SK-N-SH treated with all-trans-retinoic acid at 6 μM for 48 hours (cell line): ENCODE data around the gene CERT1.

ENCODE experiments used
- ATAC-seq: fragments of 200-7000 bp; cut with Tn5 transposase; 3 replicates; pipeline ENCODE4 v1.9.1; 2020; ENCODE audit warnings: mild to moderate bottlenecking, moderate library complexity
- ARNTL ChIP-seq: fragments of 450-650 bp; formaldehyde crosslinking; IDR thresholded peaks from 2 replicates; pipeline ENCODE4 v1.5.0; 2020; ENCODE audit warnings: low read depth, mild to moderate bottlenecking, moderate library complexity, borderline replicate concordance
- ISL1 ChIP-seq: fragments of 250-450 bp; sonication (Bioruptor Pico); IDR thresholded peaks from 2 replicates; pipeline ENCODE4 v2.1.2; 2022; ENCODE audit warnings: mild to moderate bottlenecking, moderate library complexity
- OSR1 ChIP-seq: fragments of 250-450 bp; sonication (Bioruptor Pico); IDR thresholded peaks from 2 replicates; pipeline ENCODE4 v1.8.0; 2022; ENCODE audit warnings: moderate library complexity, mild to moderate bottlenecking, inconsistent platforms
- RARB ChIP-seq: fragments of 250-450 bp; sonication (Bioruptor Pico); IDR thresholded peaks from 2 replicates; pipeline ENCODE4 v1.8.0; 2021; ENCODE audit warnings: mild to moderate bottlenecking, moderate library complexity
- SNAI2 ChIP-seq: fragments of 250-450 bp; sonication (Bioruptor Pico); IDR thresholded peaks from 2 replicates; pipeline ENCODE4 v1.5.0; 2020; ENCODE audit warnings: mild to moderate bottlenecking, moderate library complexity
- TOX ChIP-seq: fragments of 250-450 bp; sonication (Bioruptor Pico); IDR thresholded peaks from 2 replicates; pipeline ENCODE4 v1.8.0; 2021; ENCODE audit warnings: mild to moderate bottlenecking, moderate library complexity, borderline replicate concordance
- ZFP3 ChIP-seq: fragments of 250-450 bp; sonication (Bioruptor Pico); IDR thresholded peaks from 2 replicates; pipeline ENCODE4 v1.5.0; 2020; ENCODE audit warnings: mild to moderate bottlenecking, moderate library complexity
- ZFP30 ChIP-seq: fragments of 450-650 bp; formaldehyde crosslinking; IDR thresholded peaks from 2 replicates; pipeline ENCODE4 v1.5.0; 2022; ENCODE audit warnings: mild to moderate bottlenecking, moderate library complexity
- ZNF565 ChIP-seq: fragments of 450-650 bp; formaldehyde crosslinking; conservative IDR thresholded peaks from 2 replicates; pipeline ENCODE4 v1.5.0; 2020; ENCODE audit warnings: low read depth, mild to moderate bottlenecking, moderate library complexity
- ZNF70 ChIP-seq: fragments of 450-650 bp; formaldehyde crosslinking; IDR thresholded peaks from 2 replicates; pipeline ENCODE4 v1.5.0; 2020; ENCODE audit warnings: mild to moderate bottlenecking, moderate library complexity
- ZNF8 ChIP-seq: fragments of 450-650 bp; formaldehyde crosslinking; IDR thresholded peaks from 2 replicates; pipeline ENCODE4 v1.5.0; 2020; ENCODE audit warnings: mild to moderate bottlenecking, moderate library complexity
- TF ChIP-seq, protein P1 (sequence below): fragments of 250-450 bp; sonication (Bioruptor Pico); IDR thresholded peaks from 2 replicates; pipeline ENCODE4 v1.8.0; 2021; ENCODE audit warnings: low read depth, mild to moderate bottlenecking, moderate library complexity, borderline replicate concordance
- TF ChIP-seq, protein P2 (sequence below): fragments of 250-450 bp; sonication (Bioruptor Pico); IDR thresholded peaks from 2 replicates; pipeline ENCODE4 v1.5.1; 2020; ENCODE audit warnings: low read depth, mild to moderate bottlenecking, moderate library complexity
- TF ChIP-seq, protein P3 (sequence below): fragments of 250-450 bp; sonication (Bioruptor Pico); IDR thresholded peaks from 2 replicates; pipeline ENCODE4 v1.5.1; 2021; ENCODE audit warnings: mild to moderate bottlenecking, moderate library complexity
- TF ChIP-seq, protein P4 (sequence below): fragments of 250-450 bp; sonication (Bioruptor Pico); IDR thresholded peaks from 2 replicates; pipeline ENCODE4 v1.5.0; 2020; ENCODE audit warnings: mild to moderate bottlenecking, moderate library complexity

The CERT1 gene

DNA sequence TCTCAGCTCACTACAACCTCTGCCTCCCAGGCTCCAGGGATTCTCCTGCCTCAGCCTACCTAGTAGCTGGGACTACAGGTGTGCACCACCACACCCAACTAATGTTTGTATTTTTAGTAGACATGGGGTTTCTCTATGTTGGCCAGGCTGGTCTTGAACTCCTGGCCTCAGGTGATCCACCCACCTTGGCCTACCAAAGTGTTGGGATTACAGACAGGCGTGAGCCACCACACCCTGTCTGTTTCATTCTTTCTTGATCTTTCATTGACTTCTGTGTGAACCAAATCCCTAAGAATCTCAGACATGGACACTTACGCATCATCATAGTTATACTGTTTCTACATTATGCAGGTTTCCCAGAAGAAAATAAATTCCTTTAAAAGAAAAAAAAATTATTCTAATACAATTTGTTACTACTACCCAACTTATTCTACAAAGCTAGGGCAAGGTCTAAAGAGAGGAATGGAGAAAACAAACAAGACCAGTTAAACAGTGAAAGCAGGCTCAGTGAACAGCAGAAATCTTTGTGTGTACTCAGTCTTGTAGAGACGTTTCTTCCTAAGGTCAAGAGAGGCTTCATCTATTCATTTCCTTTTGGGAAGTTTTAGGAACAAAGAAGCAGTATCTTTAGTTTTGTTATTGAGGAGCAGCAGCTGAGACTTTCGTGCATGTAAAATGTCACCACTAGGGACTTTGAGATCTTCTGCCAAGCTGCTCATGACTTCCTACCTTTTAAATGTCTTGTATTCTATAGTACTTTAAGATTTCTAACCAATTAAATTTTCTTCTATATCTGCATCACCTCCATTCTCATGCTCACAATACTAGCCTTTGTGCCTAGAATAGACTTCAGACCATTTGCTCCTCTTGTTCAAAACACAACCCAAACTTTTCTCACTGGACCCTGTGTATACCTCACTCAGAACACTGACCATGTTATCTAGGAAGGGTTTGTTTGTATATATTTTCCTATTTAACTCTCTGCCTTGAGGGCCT lies 180.0 kb downstream of the CERT1 start:
- no peak for ATAC-seq
- TF ChIP-seq, protein P1, sequence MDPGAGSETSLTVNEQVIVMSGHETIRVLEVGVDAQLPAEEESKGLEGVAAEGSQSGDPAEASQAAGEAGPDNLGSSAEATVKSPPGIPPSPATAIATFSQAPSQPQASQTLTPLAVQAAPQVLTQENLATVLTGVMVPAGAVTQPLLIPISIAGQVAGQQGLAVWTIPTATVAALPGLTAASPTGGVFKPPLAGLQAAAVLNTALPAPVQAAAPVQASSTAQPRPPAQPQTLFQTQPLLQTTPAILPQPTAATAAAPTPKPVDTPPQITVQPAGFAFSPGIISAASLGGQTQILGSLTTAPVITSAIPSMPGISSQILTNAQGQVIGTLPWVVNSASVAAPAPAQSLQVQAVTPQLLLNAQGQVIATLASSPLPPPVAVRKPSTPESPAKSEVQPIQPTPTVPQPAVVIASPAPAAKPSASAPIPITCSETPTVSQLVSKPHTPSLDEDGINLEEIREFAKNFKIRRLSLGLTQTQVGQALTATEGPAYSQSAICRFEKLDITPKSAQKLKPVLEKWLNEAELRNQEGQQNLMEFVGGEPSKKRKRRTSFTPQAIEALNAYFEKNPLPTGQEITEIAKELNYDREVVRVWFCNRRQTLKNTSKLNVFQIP (CRISPR knock-in tag), result no peak
- TF ChIP-seq, protein P2, sequence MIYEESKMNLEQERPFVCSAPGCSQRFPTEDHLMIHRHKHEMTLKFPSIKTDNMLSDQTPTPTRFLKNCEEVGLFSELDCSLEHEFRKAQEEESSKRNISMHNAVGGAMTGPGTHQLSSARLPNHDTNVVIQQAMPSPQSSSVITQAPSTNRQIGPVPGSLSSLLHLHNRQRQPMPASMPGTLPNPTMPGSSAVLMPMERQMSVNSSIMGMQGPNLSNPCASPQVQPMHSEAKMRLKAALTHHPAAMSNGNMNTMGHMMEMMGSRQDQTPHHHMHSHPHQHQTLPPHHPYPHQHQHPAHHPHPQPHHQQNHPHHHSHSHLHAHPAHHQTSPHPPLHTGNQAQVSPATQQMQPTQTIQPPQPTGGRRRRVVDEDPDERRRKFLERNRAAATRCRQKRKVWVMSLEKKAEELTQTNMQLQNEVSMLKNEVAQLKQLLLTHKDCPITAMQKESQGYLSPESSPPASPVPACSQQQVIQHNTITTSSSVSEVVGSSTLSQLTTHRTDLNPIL (CRISPR knock-in tag), result no peak
- no peak for TF ChIP-seq ZNF8 (CRISPR knock-in tag)
- TF ChIP-seq ARNTL (CRISPR knock-in tag), result no peak
- TF ChIP-seq, protein P3, sequence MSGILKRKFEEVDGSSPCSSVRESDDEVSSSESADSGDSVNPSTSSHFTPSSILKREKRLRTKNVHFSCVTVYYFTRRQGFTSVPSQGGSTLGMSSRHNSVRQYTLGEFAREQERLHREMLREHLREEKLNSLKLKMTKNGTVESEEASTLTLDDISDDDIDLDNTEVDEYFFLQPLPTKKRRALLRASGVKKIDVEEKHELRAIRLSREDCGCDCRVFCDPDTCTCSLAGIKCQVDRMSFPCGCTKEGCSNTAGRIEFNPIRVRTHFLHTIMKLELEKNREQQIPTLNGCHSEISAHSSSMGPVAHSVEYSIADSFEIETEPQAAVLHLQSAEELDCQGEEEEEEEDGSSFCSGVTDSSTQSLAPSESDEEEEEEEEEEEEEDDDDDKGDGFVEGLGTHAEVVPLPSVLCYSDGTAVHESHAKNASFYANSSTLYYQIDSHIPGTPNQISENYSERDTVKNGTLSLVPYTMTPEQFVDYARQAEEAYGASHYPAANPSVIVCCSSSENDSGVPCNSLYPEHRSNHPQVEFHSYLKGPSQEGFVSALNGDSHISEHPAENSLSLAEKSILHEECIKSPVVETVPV, result no peak
- no peak for TF ChIP-seq ZNF565 (CRISPR knock-in tag)
- no peak for TF ChIP-seq ZFP30 (CRISPR knock-in tag)
- no peak for TF ChIP-seq TOX (CRISPR knock-in tag)
- TF ChIP-seq, protein P4, sequence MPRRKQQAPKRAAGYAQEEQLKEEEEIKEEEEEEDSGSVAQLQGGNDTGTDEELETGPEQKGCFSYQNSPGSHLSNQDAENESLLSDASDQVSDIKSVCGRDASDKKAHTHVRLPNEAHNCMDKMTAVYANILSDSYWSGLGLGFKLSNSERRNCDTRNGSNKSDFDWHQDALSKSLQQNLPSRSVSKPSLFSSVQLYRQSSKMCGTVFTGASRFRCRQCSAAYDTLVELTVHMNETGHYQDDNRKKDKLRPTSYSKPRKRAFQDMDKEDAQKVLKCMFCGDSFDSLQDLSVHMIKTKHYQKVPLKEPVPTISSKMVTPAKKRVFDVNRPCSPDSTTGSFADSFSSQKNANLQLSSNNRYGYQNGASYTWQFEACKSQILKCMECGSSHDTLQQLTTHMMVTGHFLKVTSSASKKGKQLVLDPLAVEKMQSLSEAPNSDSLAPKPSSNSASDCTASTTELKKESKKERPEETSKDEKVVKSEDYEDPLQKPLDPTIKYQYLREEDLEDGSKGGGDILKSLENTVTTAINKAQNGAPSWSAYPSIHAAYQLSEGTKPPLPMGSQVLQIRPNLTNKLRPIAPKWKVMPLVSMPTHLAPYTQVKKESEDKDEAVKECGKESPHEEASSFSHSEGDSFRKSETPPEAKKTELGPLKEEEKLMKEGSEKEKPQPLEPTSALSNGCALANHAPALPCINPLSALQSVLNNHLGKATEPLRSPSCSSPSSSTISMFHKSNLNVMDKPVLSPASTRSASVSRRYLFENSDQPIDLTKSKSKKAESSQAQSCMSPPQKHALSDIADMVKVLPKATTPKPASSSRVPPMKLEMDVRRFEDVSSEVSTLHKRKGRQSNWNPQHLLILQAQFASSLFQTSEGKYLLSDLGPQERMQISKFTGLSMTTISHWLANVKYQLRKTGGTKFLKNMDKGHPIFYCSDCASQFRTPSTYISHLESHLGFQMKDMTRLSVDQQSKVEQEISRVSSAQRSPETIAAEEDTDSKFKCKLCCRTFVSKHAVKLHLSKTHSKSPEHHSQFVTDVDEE (CRISPR knock-in tag), result no peak
- no peak for TF ChIP-seq RARB (CRISPR knock-in tag)
- TF ChIP-seq ZFP3 (CRISPR knock-in tag), result no peak

DNA sequence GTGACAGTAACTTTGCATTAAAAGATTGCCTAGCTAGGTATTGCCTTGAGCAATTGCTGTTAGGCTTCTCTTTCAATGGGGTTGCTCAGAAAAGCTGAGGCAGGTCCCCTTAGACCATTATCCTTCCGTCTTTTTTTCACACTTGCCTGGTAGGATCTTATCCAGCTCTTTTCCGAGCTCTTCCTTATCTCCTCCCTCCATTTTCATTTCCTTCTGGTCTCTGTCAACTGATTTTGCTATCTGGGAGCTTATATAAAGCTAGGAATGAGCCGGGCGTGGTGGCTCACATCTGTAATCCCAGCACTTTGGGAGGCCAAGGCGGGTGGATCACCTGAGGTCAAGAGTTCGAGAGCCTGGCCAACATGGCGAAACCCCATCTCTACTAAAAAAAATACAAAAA lies 181.0 kb downstream of the CERT1 start:
- no peak for ATAC-seq
- TF ChIP-seq RARB (CRISPR knock-in tag), result no peak
- TF ChIP-seq SNAI2 (CRISPR knock-in tag), result no peak
- TF ChIP-seq OSR1, result no peak
- TF ChIP-seq ZNF70, result no peak
- no peak for TF ChIP-seq ISL1 (CRISPR knock-in tag)
- TF ChIP-seq, all 23 proteins: peak for 0
